LHCN-M2 (cell line): ENCODE measurements around the gene ACOT8. TPM values are rescaled to one million over a fixed set of nuclear protein-coding genes. Genes with fewer than 3 reads are reported as not detected.
"Not testable (repeated sequence)": the region's sequence is repeated elsewhere in the genome, so short reads cannot be mapped to it uniquely, and the experiment has no call there.

ENCODE experiments used
- DNase-seq: peaks from one replicate; pipeline ENCODE4 v3.0.0-alpha.2; 2012; ENCODE audit warnings: low read depth
- total RNA-seq: library from RNA; depleted of rRNA; stranded (reverse); fragments of >200 nt; gene quantifications from 2 replicates; pipeline ENCODE4 v1.2.3, GENCODE V29; 2014

ACOT8 gene
- total RNA-seq, 1 experiment from 2014 or later = 46.6 TPM

- DNase-seq = peak; percentile 89
These were observed 28.6 kb downstream of the ACOT8 start for GRCh38 chr20:45828589-45828988.

- DNase-seq = no peak
These were observed 29.5 kb downstream of the ACOT8 start for GRCh38 chr20:45827712-45828111.

- DNase-seq = no peak
These were observed 30.1 kb downstream of the ACOT8 start, which contains the start of gene TNNC2 for GRCh38 chr20:45827030-45827652. Gene TNNC2, minus strand, starts transcription at chr20:45827312. Its CDS starts 64 bp downstream, at chr20:45827248.

GRCh38 chr20:45826381-45827019 lies 30.7 kb downstream of the ACOT8 start:
- peak; percentile 88 for DNase-seq

- DNase-seq = no peak
These were observed 33.0 kb downstream of the ACOT8 start for GRCh38 chr20:45823949-45824835.

- peak; percentile 56 for DNase-seq
These were observed 34.3 kb downstream of the ACOT8 start for GRCh38 chr20:45822857-45823256.

GRCh38 chr20:45821947-45822346 lies 35.2 kb downstream of the ACOT8 start:
- no peak for DNase-seq

GRCh38 chr20:45819466-45819865 lies 37.7 kb downstream of the ACOT8 start:
- DNase-seq = no peak

- DNase-seq = no peak
These were observed 39.0 kb downstream of the ACOT8 start for GRCh38 chr20:45818239-45818638.

- DNase-seq = peak; percentile 87
These were observed 39.6 kb downstream of the ACOT8 start for GRCh38 chr20:45817376-45818194.

GRCh38 chr20:45816951-45817350 lies 40.2 kb downstream of the ACOT8 start:
- DNase-seq = no peak

- no peak for DNase-seq
These were observed 42.9 kb downstream of the ACOT8 start for GRCh38 chr20:45814314-45814713.

- no peak for DNase-seq
These were observed 43.7 kb downstream of the ACOT8 start for GRCh38 chr20:45813489-45813888.

- DNase-seq = no peak
These were observed 44.2 kb downstream of the ACOT8 start for GRCh38 chr20:45813006-45813340.

GRCh38 chr20:45812157-45813005 lies 44.8 kb downstream of the ACOT8 start, which contains the start of gene UBE2C:
Gene UBE2C, plus strand, starts transcription at chr20:45812644. Its CDS starts 52 bp downstream, at chr20:45812696.
- DNase-seq = peak; percentile 100

GRCh38 chr20:45810191-45810970 lies 46.8 kb downstream of the ACOT8 start:
- DNase-seq = no peak

- DNase-seq = no peak
These were observed 55.3 kb downstream of the ACOT8 start for GRCh38 chr20:45801851-45802250.

GRCh38 chr20:45798935-45799642 lies 58.1 kb downstream of the ACOT8 start:
- DNase-seq = peak; percentile 48

GRCh38 chr20:45797955-45798354 lies 59.2 kb downstream of the ACOT8 start:
- DNase-seq = not testable (repeated sequence)
